ENCODE results near the gene IL21R.
"Not testable (repeated sequence)": the region's sequence is repeated elsewhere in the genome, so short reads cannot be mapped to it uniquely, and the experiment has no call there.

The IL21R gene

GRCh38 chr16:27428026-27428785 lies 26.2 kb downstream of the IL21R start:
- DNase-seq (ENCODE audit: low read depth) = no peak

- DNase-seq (ENCODE audit: low read depth) = no peak
Observed at GRCh38 chr16:27429330-27429871, 27.4 kb downstream of the IL21R start.

GRCh38 chr16:27429981-27430441 lies 28.0 kb downstream of the IL21R start:
- no peak for DNase-seq (ENCODE audit: low read depth)

GRCh38 chr16:27430512-27430911 lies 28.5 kb downstream of the IL21R start:
- no peak for DNase-seq (ENCODE audit: low read depth)

GRCh38 chr16:27430923-27431484 lies 29.0 kb downstream of the IL21R start:
- no peak for DNase-seq (ENCODE audit: low read depth)

GRCh38 chr16:27431773-27432532 lies 30.0 kb downstream of the IL21R start:
- DNase-seq (ENCODE audit: low read depth) = no peak

- DNase-seq (ENCODE audit: low read depth) = peak; percentile 82
Observed at GRCh38 chr16:27432558-27432957, 30.6 kb downstream of the IL21R start.

- not testable (repeated sequence) for DNase-seq (ENCODE audit: low read depth)
Observed at GRCh38 chr16:27433191-27433590, 31.2 kb downstream of the IL21R start.

GRCh38 chr16:27433636-27434035 lies 31.7 kb downstream of the IL21R start:
- no peak for DNase-seq (ENCODE audit: low read depth)

GRCh38 chr16:27434141-27435051 lies 32.4 kb downstream of the IL21R start:
- DNase-seq (ENCODE audit: low read depth) = no peak

GRCh38 chr16:27435146-27435545 lies 33.2 kb downstream of the IL21R start:
- DNase-seq (ENCODE audit: low read depth) = not testable (repeated sequence)

GRCh38 chr16:27436065-27436464 lies 34.1 kb downstream of the IL21R start:
- no peak for DNase-seq (ENCODE audit: low read depth)

- no peak for DNase-seq (ENCODE audit: low read depth)
Observed at GRCh38 chr16:27436921-27437650, 35.1 kb downstream of the IL21R start.

- no peak for DNase-seq (ENCODE audit: low read depth)
Observed at GRCh38 chr16:27437946-27438345, 36.0 kb downstream of the IL21R start.

GRCh38 chr16:27439271-27440018 lies 37.5 kb downstream of the IL21R start:
- no peak for DNase-seq (ENCODE audit: low read depth)

GRCh38 chr16:27441276-27441675 lies 39.3 kb downstream of the IL21R start:
- DNase-seq (ENCODE audit: low read depth) = no peak

- no peak for DNase-seq (ENCODE audit: low read depth)
Observed at GRCh38 chr16:27441998-27442397, 40.0 kb downstream of the IL21R start.

- DNase-seq (ENCODE audit: low read depth) = no peak
Observed at GRCh38 chr16:27444015-27444414, 42.0 kb downstream of the IL21R start.

- no peak for DNase-seq (ENCODE audit: low read depth)
Observed at GRCh38 chr16:27444470-27444869, 42.5 kb downstream of the IL21R start.

- DNase-seq (ENCODE audit: low read depth) = no peak
Observed at GRCh38 chr16:27445502-27446175, 43.7 kb downstream of the IL21R start.
